Aorta (tissue), 5 donors: ENCODE measurements around the gene RAP1GAP2. TPM values are rescaled to one million over a fixed set of nuclear protein-coding genes. Genes with fewer than 3 reads are reported as not detected.

ENCODE experiments used
- ATAC-seq: fragments of 200-7000 bp; cut with Tn5 transposase; one replicate; pipeline ENCODE4 v1.9.1; 2022; ENCODE audit warnings: moderate library complexity; ENCODE audit not compliant: low FRiP score
- DNase-seq, 2 donors: peaks; one replicate each; pipeline ENCODE4 v3.0.0-alpha.2; 2020
- H3K27ac ChIP-seq, 2 donors: one replicate each; pipeline ENCODE4 v1.5.1; 2013; ENCODE audit warnings: low read length in 2 of 2, mild to moderate bottlenecking in 2 of 2, moderate library complexity in 2 of 2, control low read depth in 1 of 2, inconsistent platforms in 1 of 2, low read depth in 1 of 2
- H3K27me3 ChIP-seq, 2 donors: one replicate each; pipeline ENCODE4 v1.6.1; 2013; ENCODE audit warnings: control low read depth in 1 of 2, low read length in 1 of 2, mild to moderate bottlenecking in 1 of 2, moderate library complexity in 1 of 2; ENCODE audit not compliant: insufficient read depth in 2 of 2, control insufficient read depth in 1 of 2
- H3K36me3 ChIP-seq, 2 donors: one replicate each; pipeline ENCODE4 v1.6.1; 2013; ENCODE audit warnings: control low read depth in 1 of 2, low read length in 1 of 2, mild to moderate bottlenecking in 1 of 2; ENCODE audit not compliant: insufficient read depth in 2 of 2, control insufficient read depth in 1 of 2
- H3K4me1 ChIP-seq, 2 donors: one replicate each; pipeline ENCODE4 v1.6.1; 2013; ENCODE audit warnings: low read length in 2 of 2, control low read depth in 1 of 2, mild to moderate bottlenecking in 1 of 2, moderate library complexity in 1 of 2; ENCODE audit not compliant: insufficient read depth in 2 of 2, control insufficient read depth in 1 of 2
- H3K4me3 ChIP-seq, 2 donors: one replicate each; pipeline ENCODE4 v1.5.1; 2013; ENCODE audit warnings: low read length in 2 of 2, control low read depth in 1 of 2, mild to moderate bottlenecking in 1 of 2
- H3K9me3 ChIP-seq: one replicate; pipeline ENCODE4 v1.6.1; 2013; ENCODE audit warnings: mild to moderate bottlenecking, low read length; ENCODE audit not compliant: control insufficient read depth
- WGBS, 2 donors: extraction: QIAGEN DNeasy Blood & Tissue Kit; methylation state at CpG; one replicate each; pipeline ENCODE4 v1.1.7; 2013; 5-methylcytosine and 5-hydroxymethylcytosine counted together
- intact Hi-C, 2 donors: fragments of 100-400 bp; cut with DNase I; formaldehyde crosslinking; loops; one replicate each; pipeline versions ENCODE4 v1.14.2 to v1.15.0; 2022
- polyA plus RNA-seq, 2 donors: library from polyadenylated mRNA; stranded (reverse); fragments of 200-250 nt; gene quantifications; one replicate each; pipeline ENCODE4 v1.2.3, GENCODE V29; 2013
- total RNA-seq, 2 donors: library from RNA; stranded (reverse); fragmentation: NEBNext Ultra II Directional; extraction: Animal tissue kit (Norgen Biotek cat#: 25700); gene quantifications; one replicate each; pipeline ENCODE4 v1.2.1, GENCODE V29; 2021
- donor health status: healthy with polysubstance abuse.
- donor health status: Bipolar disorder and iron deficiency.
- donor health status: DM: no; HTN: no; CAD: no.
- donor health status: DM: no; HTN: no; CAD: no.
- donor health status: DM: yes; HTN: yes; CAD: no.

The RAP1GAP2 gene
- total and polyA plus RNA-seq, 4 donors, result 2.0 to 7.7 (median 4.2) TPM

- WGBS, 2 donors, result 19 to 20% methylated on average over 6 of the region's 6 CpGs
- Histone ChIP-seq H3K27ac (no peak overlapping the region), H3K27me3 (no peaks in the 10 kb centered on the region), H3K4me3 (no peak overlapping the region), H3K4me1 (no peaks in the 10 kb centered on the region), H3K9me3 (no peaks in the 10 kb centered on the region), H3K36me3 (no peaks in the 10 kb centered on the region)
- intact Hi-C loops, result no loop called here
- no peak for ATAC-seq
- no peak for DNase-seq
Measured at GRCh38 chr17:2852221-2852620, 56.0 kb downstream of the RAP1GAP2 start.

DNA sequence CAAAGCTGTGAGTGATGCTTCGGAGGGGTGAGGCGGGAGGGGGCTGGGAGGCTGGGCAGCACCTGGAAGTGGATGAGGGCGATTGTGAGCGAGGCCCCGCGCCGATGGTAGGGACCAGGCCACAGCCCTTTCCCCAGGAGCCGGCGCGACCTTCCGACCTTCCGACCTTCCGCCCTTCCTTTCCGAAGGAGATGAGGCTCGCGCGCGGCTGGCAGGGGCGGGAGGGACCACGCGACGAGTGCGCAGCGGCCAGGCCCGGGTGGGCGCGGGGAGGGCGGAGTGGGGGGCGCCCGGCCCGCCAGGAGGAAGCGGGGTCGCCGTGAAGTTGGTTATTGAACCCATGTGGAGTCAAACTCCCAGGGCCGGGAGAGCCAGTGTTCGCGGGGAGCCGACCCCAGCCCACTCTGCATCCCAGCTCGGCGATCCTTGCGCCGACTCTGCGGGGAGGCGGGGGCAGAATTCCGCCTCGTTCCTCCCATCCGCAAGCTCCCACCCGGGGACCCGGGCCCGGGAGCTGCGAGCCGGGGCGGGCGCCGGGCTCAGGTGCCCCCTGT, 56.6 kb downstream of the RAP1GAP2 start:
- intact Hi-C loops, result no loop called here
- Histone ChIP-seq H3K4me1 (no peaks in the 10 kb centered on the region), H3K27ac (peak overlapping the region in 1 of 2 donors; percentile 20)

DNA sequence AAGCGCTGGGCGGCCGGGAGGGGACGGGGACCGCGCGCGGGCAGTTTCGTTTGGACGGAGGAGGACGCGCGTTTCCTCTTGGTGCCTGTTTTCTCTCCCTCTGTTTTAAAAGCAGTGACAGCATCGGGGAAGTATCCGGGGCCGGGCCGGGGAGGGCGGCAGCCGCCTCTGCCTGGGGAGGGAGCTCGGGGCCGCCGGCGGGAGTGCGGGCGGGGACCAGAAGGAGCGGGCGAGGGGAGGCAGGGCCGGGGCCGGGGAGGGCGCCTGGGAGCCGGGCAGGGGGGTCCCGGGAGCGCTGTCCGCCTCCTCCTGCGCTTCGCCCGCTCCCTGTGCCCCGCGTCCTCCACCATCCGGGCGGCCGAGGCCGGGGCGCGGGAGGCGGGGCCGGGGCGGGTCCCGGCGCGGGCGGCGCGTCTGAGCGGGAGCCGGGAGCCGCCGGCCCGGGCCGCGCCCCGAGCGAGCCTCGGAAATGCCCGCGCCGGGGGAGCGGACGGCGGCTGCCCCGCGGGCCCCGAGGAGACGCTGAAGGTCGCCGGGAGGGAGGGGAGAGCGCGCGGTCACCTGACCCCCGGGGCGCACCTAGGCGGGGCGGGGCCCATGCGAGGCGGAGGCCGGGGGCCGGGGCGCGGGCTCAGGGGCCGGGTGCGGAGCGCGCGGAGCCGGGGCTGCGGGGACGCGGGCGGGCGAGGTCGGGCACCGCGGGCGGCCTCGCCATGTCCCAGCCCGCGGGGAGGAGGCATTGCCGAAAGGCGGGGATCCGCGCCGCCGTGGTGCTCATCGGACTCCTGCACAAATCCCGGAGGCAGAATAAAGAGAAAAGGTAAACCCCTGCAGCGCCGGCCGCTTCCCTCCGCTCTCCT, 57.3 kb downstream of the RAP1GAP2 start:
- H3K36me3 ChIP-seq, result no peaks in the 10 kb centered on the region
- no peaks in the 10 kb centered on the region for H3K9me3 ChIP-seq
- intact Hi-C loops, result no loop called here
- no peaks in the 10 kb centered on the region for H3K27me3 ChIP-seq
- peak overlapping the region in 1 of 2 donors; percentile 20 for H3K27ac ChIP-seq
- peak overlapping the region; percentile 65 to 76 for H3K4me3 ChIP-seq
- 1% methylated on average over 82 to 119 of the region's 119 CpGs for WGBS, 2 donors
- ATAC-seq (peak; percentile 38), DNase-seq (peak; percentile 71 to 91)
- H3K4me1 ChIP-seq, result no peaks in the 10 kb centered on the region

More for the DNA sequence above, 56.6 kb downstream of the RAP1GAP2 start:
- Histone ChIP-seq H3K9me3 (no peaks in the 10 kb centered on the region), H3K4me3 (peak overlapping the region; percentile 65 to 76), H3K27me3 (no peaks in the 10 kb centered on the region), H3K36me3 (no peaks in the 10 kb centered on the region)
- WGBS, 2 donors, result 29 to 33% methylated on average over 41 to 55 of the region's 55 CpGs
- DNase-seq, result no peak
- ATAC-seq, result no peak

DNA sequence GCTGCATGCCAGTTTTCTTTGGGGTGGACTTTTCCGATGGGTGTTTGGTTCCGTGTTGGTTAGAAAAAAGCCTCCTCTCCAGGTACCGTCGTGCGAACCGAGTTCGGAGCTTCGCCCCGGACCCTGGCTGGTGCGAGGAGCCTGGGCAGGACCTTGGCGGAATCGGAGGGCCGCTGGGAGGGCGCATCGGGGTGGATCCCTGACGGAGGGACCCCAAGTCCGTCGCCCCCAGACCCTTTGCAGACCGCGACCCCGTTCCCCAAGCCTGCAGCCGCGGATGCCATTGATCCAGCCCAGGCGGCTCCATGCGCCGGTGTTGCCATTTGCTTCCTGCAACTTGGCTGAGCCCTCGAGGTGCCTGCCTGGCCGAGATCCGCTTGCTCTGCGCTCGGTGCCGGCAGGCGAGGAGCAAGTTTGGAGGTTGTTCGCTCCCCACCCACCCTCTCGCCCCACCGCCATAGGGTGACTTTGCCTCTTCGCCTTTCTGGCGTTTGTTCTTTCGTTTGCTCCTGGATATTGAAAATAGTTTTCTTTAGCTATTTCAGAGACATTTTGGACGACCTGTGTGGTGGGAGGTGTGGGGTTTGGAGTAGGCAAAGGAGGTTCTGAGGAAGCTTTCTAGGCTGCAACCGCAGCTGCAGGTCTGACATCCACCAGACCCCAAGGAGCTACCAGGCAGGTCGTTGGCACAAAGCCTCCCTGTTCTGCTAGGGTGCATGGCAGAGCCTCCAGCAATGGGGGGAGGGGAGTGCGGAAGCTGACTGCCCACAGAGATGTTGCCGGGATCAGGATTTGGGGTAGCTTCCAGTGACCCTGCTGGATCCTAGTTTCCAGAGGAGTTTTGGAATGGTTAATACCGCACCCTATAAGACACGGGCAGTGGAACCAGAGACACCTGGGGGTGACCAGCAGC, 58.2 kb downstream of the RAP1GAP2 start:
- H3K27me3 ChIP-seq, result no peaks in the 10 kb centered on the region
- H3K4me3 ChIP-seq, result peak overlapping the region; percentile 65 to 76
- no peaks in the 10 kb centered on the region for H3K36me3 ChIP-seq
- no peaks in the 10 kb centered on the region for H3K9me3 ChIP-seq
- no peaks in the 10 kb centered on the region for H3K4me1 ChIP-seq
- ATAC-seq, result no peak
- 1 to 2% methylated on average over 45 to 46 of the region's 46 CpGs for WGBS, 2 donors
- intact Hi-C loops, result no loop called here
- no peak overlapping the region for H3K27ac ChIP-seq
- DNase-seq, result no peak

- DNase-seq (no peak), ATAC-seq (no peak)
- Histone ChIP-seq H3K4me1 (no peaks in the 10 kb centered on the region), H3K4me3 (no peak overlapping the region), H3K36me3 (no peaks in the 10 kb centered on the region), H3K9me3 (no peaks in the 10 kb centered on the region), H3K27me3 (no peaks in the 10 kb centered on the region), H3K27ac (no peak overlapping the region)
- intact Hi-C loops, result no loop called here
- WGBS, 2 donors, result 44 to 50% methylated on average over 8 of the region's 8 CpGs
Measured at GRCh38 chr17:2855063-2855600, 58.9 kb downstream of the RAP1GAP2 start.

DNA sequence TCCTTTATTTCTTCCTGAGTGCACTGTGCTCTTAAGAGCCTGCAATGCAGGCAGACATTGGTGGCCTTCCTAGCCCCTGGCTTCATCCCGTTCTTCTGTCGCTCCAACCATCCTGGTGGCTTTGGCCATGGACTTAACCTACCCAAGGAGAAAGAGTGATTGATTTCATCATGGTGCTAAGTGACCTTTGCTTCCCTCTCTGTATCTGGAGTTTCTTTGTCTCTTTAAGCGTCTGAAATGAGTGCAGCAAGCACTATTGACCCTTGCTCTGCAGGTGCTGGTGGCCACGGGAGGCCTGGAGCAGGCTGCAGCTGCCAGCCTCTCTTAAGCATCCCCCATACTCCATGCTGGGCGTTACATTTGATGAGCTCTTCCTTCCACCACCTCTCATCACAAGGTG, 60.5 kb downstream of the RAP1GAP2 start:
- intact Hi-C loops, result no loop called here

GRCh38 chr17:2860045-2860444, 63.8 kb downstream of the RAP1GAP2 start:
- DNase-seq (no peak), ATAC-seq (no peak)
- WGBS, 2 donors, result 86 to 94% methylated on average over 4 of the region's 4 CpGs
- no peak overlapping the region for H3K27ac ChIP-seq
- intact Hi-C loops, result no loop called here
- no peaks in the 10 kb centered on the region for H3K4me1 ChIP-seq
- H3K9me3 ChIP-seq, result no peaks in the 10 kb centered on the region
- H3K36me3 ChIP-seq, result no peaks in the 10 kb centered on the region
- no peak overlapping the region for H3K4me3 ChIP-seq
- H3K27me3 ChIP-seq, result no peaks in the 10 kb centered on the region

More for the DNA sequence above, 60.5 kb downstream of the RAP1GAP2 start:
- Histone ChIP-seq H3K36me3 (no peaks in the 10 kb centered on the region), H3K27ac (no peak overlapping the region), H3K4me1 (no peaks in the 10 kb centered on the region), H3K4me3 (no peak overlapping the region), H3K27me3 (no peaks in the 10 kb centered on the region), H3K9me3 (no peaks in the 10 kb centered on the region)
- DNase-seq, result no peak
- ATAC-seq, result no peak
- WGBS, 2 donors, result 96 to 98% methylated on average over 5 of the region's 5 CpGs

DNA sequence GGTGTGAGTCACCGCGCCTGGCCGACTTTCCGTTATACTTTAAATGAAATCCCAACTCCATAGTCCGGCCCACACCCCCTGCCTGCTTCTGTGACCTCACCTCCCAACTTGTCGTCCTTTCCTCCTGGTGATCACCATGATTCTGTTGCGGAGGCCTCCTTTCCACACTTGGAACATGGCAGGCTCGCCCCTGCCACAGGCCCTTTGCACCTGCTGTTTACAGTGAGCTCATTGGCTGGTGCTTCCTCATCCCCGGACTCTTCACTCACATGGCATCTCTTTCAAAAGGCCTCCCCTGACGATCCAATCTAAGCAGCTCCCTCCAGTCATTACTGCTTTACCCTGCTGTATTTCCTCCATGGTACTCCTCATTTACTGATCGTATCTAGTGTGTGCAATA, 64.6 kb downstream of the RAP1GAP2 start:
- H3K4me3 ChIP-seq, result no peak overlapping the region
- ATAC-seq, result no peak
- 97 to 100% methylated on average over 11 of the region's 11 CpGs for whole genome bisulfite sequencing, 2 donors
- H3K9me3 ChIP-seq, result no peaks in the 10 kb centered on the region
- no peak overlapping the region for H3K27ac ChIP-seq
- H3K4me1 ChIP-seq, result no peaks in the 10 kb centered on the region
- H3K27me3 ChIP-seq, result no peaks in the 10 kb centered on the region
- intact Hi-C loops, result no loop called here
- no peak for DNase-seq
- H3K36me3 ChIP-seq, result no peaks in the 10 kb centered on the region
